ENCODE results near the gene CDC42EP4.

GRCh38 chr17:73318836-73319235, 7.0 kb upstream of the CDC42EP4 start:
- TF ChIP-seq CTCF (IDR thresholded peaks at IDR 0.05) (no peak), POLR2A (IDR thresholded peaks at IDR 0.05) (no peak)
